Skin epidermis (tissue), 12 donors: Measurements from ENCODE around the gene PALM.

Experiments used
- H3K27ac ChIP-seq, 21 experiments: fragments of 200-600 bp; sonication (generic) in 11 of 21; one replicate each; pipeline ENCODE4 v1.5.0; 2020; ENCODE audit warnings: mild to moderate bottlenecking in 3 of 21, inconsistent platforms in 2 of 21, moderate library complexity in 2 of 21
- H3K4me3 ChIP-seq, 7 experiments: fragments of 200-600 bp; sonication (generic) in 2 of 7; one replicate each; pipeline ENCODE4 v1.5.0; 2020; ENCODE audit warnings: inconsistent platforms in 2 of 7, mild to moderate bottlenecking in 2 of 7, moderate library complexity in 1 of 7

The PALM gene

DNA sequence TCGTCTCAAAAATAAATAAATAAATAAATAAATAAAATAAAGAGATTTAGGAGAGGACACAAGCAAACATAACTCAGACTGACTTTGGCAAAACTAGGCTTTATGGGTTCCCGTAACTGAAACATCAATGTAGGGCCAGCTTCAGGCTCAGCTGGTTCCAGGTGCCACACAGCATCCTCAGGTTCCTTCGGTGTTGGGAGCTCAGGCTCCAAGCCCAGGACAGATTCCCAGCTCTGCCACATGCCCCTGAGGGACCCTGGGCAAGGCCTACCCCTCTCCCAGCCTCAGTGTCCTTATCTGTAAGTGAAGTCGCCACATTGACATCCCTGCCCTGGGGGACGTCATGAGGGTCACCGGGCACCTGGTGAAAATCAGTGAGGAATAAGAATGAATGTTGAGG lies 60.9 kb downstream of the PALM start:
- Histone ChIP-seq H3K4me3 (no peak overlapping the region), H3K27ac (no peak overlapping the region)

GRCh38 chr19:771332-771785 lies 62.6 kb downstream of the PALM start:
- no peak overlapping the region for H3K27ac ChIP-seq

DNA sequence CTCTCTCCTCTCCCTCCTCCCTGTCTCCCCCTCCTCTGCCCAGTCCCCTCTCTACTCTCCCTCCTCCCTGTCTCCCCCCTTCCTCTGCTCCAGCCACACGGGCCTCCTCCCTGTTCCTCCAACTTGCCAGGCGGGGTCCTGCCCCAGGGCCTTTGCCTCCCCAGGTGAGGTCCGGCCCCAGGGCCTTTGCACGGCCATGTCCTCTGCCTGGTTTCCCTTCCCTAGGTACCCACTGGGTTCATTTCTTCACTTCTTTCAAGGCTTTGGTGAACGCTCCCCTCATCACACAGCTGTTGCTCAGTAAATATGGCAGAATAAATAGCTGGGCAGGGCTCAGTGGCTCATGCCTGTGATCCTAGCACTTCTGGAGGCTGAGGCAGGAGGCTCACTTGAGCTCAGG lies 63.3 kb downstream of the PALM start:
- Histone ChIP-seq H3K27ac (no peak overlapping the region), H3K4me3 (no peak overlapping the region)

More at GRCh38 chr19:771332-771785, 62.6 kb downstream of the PALM start:
- H3K4me3 ChIP-seq = no peak overlapping the region

GRCh38 chr19:772730-773436 lies 64.1 kb downstream of the PALM start:
- Histone ChIP-seq H3K27ac (no peak overlapping the region), H3K4me3 (no peak overlapping the region)

GRCh38 chr19:776549-776948 lies 67.8 kb downstream of the PALM start:
- no peak overlapping the region for H3K27ac ChIP-seq
- no peak overlapping the region for H3K4me3 ChIP-seq

DNA sequence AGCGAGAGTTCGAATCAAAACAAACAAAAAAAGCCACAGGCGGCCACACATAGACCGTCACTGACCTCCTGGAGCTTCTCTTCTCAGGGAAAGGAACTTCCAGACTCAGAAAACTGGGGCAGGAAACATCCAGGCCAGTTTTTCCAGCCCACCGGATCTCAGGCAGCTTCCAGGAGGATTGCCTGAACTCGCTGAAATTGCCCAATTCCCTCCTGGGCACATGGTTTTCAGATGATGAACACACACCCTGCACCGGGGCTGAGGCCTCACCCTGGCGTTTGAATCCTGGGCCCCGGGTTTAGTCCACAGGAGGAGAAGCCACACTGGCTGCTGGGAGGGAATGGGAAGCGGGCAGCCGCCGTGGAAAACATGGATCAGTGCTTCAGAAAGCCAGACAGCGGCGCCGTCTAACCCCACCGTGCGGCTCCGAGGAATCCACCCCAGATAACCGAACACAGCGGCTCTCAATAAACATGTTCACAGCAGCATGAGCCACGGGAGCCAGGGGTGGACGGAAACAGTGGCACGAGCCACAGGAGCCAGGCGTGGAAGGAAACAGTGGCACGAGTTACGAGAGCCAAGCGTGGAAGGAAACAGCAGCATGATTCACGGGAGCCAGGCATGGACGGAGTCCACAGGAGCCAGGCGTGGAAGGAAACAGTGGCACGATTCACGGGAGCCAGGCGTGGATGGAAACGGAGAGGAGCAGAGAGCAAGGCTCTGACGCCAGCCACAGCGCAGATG lies 70.3 kb downstream of the PALM start:
- Histone ChIP-seq H3K4me3 (no peak overlapping the region), H3K27ac (peak overlapping the region in 19 of 21 experiments; percentile 3 to 85 (median 76))

- Histone ChIP-seq H3K27ac (peak overlapping the region in 1 of 21 experiments; percentile 21), H3K4me3 (no peak overlapping the region)
These were observed 72.2 kb downstream of the PALM start for GRCh38 chr19:780935-781334.

- H3K4me3 ChIP-seq = no peak overlapping the region
These were observed 73.1 kb downstream of the PALM start for GRCh38 chr19:781800-782184.

DNA sequence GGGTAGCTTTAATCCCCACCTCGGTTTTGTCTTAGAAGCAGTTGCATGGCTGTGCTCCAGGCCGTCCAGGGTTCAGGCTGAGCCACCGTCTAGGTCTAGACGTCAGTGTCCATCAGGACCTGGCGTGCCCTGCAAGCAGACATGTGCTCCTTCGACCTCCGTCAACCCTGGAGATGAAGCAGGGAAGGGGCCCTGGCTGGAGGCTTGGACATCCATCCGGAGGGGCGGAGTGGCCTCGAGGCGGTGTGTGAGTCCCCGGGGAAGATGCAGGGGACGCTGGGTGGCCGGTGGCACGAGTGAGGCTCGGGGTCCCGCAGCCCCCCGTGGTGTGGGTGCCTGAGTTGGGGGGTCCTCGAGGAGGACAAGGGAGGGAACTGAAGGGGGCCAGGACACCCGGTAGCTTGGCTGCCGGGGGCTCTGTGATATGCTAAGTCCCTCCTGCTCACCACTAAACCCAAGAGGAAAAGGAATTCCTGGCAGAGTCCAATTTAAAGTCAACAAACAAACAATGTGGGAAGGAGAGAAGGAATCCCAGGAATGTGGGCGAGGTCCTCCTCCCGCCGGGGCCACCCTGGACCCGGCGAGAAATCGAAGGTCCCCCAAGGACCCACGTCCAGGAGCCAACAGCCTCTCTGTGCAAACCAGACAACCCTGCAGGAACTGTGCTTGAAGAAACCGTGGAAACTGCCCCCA lies 73.6 kb downstream of the PALM start:
- Histone ChIP-seq H3K4me3 (peak overlapping the region in 3 of 7 experiments; percentile 0 to 27 (median 23)), H3K27ac (peak overlapping the region in 18 of 21 experiments; percentile 2 to 84 (median 56))

More at GRCh38 chr19:781800-782184, 73.1 kb downstream of the PALM start:
- H3K27ac ChIP-seq = peak overlapping the region in 14 of 21 experiments; percentile 18 to 84 (median 60)

DNA sequence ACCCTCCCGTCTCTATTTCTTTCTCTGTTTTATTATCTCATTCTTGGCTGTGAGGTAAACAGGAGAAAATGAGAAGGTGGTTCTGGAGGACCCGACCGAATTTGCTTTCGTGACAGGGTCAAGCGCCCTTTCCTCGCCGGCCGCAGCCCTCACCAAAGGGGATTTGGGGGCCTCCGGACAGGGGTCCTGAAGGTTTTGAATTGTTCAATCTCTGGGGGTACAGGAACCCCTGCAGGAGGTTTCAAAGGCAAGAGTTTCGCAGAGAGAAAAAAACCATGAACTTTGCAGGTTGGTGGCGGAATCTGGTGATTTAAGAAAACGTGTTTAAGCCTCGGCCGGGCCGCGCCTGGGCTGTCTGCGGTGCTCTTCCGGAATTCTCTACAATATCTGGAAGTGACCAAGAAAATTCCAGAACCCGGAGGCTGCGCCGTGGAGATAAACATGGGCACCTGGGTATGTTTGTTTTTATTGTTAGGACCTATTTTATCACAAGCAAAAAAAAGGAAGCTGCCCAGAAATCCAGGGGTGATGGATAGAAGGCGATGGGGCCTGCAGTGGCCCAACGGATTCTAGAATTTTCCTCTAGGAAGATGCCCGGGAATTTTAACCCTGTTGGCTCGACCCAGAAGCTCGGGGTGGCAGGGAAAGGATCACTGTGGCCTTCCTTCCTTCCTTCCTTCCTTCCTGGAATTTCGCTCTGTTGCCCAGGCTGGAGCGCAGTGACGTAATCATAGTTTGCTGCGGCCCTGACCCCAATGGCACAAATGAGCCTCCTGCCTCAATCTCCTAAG lies 74.3 kb downstream of the PALM start:
- H3K27ac ChIP-seq = peak overlapping the region in 17 of 21 experiments; percentile 2 to 84 (median 62)
- peak overlapping the region in 3 of 7 experiments; percentile 0 to 27 (median 23) for H3K4me3 ChIP-seq

GRCh38 chr19:784541-784940 lies 75.8 kb downstream of the PALM start:
- Histone ChIP-seq H3K4me3 (no peak overlapping the region), H3K27ac (no peak overlapping the region)

- peak overlapping the region in 2 of 21 experiments; percentile 51 to 64 for H3K27ac ChIP-seq
- no peak overlapping the region for H3K4me3 ChIP-seq
These were observed 78.8 kb downstream of the PALM start for GRCh38 chr19:787536-787935.

DNA sequence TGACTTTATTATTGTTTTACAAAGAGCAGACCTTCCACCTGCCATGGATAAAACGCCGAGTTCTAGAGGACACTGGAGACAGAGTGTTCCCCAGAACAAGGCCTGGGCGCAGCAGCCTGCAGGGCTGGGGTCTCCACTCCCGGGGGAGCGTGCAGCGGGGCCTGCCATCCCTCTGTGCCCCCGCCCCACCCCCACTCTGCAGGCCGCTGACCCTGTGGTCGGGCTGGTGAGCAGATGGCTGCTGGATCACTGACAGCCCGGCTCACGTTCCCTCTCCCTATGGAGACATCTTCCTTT lies 79.9 kb downstream of the PALM start:
- H3K27ac ChIP-seq = peak overlapping the region in 20 of 21 experiments; percentile 8 to 84 (median 62)
- H3K4me3 ChIP-seq = no peak overlapping the region

DNA sequence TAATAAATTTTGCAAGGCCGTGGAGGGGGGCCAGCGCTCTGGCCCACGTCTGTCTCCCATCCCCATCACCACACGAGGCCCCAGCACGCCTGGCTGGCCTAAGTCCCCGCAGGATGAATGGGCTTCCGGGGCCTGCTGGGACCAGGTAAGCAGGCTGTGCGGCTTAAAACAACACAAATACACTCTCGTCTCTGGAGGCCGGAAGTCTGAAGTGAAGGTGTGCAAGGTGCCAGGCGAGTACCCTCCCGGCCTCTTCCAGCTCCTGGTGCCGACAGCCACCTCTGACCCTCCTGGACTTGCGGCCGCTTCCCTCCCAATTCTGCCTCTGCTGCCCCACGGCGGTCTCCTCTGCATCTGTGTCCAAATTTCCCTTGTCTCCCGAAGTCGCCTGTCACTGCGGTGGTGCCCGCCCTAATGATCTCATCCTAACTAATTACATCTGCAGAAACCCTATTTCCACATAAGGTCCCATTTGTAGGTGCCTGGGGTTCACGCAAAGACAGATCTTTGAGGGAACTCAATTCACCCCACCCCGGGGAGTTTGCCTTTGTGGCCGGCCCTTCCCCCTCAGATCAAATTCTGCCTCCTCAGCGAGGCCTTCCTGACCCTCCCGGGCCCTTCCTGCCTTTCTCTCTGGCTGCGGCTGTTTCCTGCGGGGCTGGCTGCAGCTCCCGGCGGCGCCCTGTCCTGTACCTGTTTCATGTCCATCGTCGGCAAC lies 80.4 kb downstream of the PALM start:
- peak overlapping the region in 20 of 21 experiments; percentile 8 to 84 (median 62) for H3K27ac ChIP-seq
- no peak overlapping the region for H3K4me3 ChIP-seq

- Histone ChIP-seq H3K4me3 (no peak overlapping the region), H3K27ac (peak overlapping the region in 17 of 21 experiments; percentile 8 to 84 (median 70))
These were observed 80.9 kb downstream of the PALM start for GRCh38 chr19:789701-790060.

- Histone ChIP-seq H3K4me3 (no peak overlapping the region), H3K27ac (peak overlapping the region in 6 of 21 experiments; percentile 29 to 73 (median 58))
These were observed 82.4 kb downstream of the PALM start for GRCh38 chr19:791007-791566.

DNA sequence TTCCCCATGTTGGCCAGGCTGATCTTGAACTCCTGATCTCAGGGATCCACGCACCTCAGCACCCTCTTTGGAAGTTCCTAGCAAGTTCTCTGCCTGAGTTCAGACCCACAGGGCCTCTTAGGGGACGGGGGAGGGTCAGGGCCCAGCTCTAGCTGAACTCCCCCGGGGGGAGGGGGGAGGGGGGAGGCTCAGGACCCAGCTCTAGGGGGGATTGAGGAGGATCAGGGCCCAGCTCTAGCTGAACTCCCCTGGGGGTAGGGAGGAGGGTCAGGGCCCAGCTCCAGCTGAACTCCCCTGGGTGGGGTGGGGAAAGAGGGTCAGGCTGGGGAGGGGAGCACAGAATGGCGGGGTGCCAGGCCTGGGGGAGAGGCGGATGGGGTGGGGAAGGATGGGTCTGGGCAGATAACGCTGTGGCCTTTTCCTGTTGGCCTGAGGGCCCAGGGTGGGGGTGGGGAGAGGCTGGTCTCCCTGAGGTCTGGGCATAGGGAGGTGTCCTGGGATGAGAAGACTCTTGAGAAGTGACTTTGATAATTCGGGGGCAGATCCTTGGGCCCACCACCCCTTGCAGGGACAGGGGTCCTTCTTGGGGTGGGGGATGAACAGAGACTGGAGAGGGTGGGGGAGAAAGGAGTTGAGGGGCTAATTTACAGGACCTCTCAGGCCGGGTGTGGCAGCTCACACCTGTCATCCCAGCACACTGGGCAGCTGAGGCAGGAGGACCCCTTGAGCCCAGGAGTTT lies 83.0 kb downstream of the PALM start:
- H3K27ac ChIP-seq = peak overlapping the region in 11 of 21 experiments; percentile 28 to 73 (median 52)
- H3K4me3 ChIP-seq = no peak overlapping the region

DNA sequence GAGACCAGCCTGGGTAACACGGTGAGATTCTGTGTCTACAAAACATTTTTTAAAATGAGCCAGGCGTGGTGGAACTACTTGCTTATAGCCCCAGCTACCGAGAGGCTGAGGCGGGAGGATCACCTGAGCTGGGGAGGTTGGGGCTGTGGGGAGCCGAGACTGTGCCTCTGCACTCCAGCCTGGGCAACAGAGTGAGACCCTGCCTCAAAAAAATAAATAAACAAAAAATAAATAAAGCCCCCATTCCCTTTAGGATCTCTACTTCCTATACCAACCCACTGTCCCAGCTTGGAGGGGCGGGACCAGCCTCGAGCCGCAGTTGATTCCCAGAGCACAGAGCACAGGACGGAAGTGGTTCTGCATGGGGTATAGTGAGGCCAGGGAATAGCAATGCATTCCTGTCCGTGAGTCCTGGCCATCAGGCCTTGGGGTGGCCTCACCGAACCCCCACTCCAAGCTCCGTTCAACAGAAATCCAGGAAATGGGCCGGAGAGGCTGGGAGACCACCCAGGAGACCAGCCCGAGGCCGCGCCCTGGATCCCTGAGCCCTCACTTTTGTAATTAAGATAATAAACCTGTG lies 83.7 kb downstream of the PALM start:
- Histone ChIP-seq H3K27ac (peak overlapping the region in 10 of 21 experiments; percentile 16 to 73 (median 50)), H3K4me3 (no peak overlapping the region)
